HG03175 (cell line): ENCODE results near the gene TMEM139.

Experiments
- ATAC-seq: cut with Tn5 transposase; IDR thresholded peaks from one replicate; pipeline ENCODE4 v1.9.1; 2021; ENCODE audit warnings: mild to moderate bottlenecking, moderate library complexity; ENCODE audit not compliant: unreplicated experiment

TMEM139 gene

DNA sequence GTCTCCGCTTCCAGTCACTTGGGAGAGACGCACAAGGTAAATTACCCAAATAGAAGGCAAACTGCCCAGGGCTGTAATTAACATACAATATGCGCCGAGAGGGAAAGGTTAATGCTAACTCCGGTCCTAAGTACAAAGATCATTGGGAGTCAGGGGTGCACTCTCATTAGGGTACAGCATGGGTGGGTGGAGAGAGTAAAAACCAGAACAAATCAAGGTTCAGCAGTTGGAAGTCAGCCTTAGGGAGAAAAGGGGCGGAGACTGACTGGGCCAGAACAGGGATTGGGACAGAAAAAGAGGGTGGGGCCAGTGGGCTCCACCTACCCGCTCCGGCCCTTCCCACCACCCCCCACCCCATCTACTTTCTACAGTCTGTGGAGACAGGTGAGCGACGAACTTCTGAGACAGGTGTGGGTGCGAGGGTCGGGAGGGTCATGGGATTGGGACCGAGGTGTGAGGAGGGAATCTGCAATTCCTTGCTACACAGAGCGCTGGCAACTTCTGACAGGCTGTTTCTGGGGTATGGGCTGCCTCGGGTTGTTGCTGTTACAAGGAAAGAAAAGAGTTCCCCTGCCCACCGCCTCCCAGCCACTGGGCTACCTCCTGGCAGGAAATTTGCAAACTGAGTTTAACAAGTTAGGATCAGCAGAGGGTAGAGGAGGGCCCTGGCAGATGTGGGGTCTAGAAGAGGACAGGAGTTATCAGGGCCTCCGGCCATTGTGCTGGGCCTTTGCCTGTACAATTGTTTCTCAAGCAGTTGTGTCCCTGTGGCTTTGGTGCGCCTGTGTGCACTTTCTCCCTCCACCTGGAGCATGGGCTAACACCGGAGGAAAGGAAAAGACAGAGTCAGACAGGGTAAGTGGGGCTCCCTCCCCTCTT, at the start of gene TMEM139:
Gene TMEM139, plus strand, starts transcription at position 368 of the 879 bp plus-strand sequence. CDS start 1,000 bp downstream, outside the sequence.
- ATAC-seq, result no peak

DNA sequence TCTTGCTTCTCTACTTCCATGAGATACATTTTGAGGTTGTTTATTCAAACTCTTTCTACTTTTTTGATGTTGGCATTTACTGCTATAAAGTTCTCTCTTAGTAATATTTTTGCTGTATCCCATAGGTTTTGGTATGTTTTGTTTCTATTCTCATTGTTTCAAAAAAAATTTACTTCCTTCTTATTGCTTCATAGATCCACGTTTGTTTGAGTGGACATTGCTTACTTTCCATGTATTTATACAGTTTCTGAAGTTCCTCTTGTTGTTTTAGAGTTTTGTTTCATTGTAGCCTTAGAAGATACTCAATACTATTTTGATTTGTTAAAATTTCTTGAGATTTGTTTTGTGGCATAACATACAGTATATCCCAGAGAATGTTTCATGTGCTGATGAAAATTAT, 49.2 kb upstream of the TMEM139 start:
- ATAC-seq, result no peak

DNA sequence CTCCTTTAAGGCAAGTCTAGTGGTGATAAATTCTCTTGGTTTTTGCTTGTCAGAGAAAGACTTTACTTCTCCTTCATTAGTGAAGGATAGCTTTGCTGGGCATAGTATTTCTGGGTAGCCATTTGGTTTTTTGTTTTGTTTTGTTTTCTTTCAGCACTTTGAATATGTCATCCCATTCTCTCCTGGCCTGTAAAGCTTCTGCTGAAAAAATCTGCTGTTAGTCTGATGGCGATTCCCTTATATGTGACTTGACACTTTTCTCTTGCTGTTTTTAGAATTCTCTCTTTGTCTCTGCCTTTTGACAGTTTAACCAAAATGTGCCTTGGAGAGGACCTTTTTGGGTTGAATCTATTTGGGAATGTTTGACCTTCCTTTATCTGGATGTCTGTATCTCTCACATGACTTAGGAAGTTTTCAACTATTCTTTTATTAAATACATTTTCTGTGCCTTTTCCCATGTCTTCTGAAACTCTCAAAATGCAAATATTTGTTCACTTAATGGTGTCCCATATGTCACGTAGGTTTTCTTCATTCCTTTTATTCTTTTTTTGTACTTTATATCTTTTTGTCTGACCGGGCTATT, 48.3 kb upstream of the TMEM139 start:
- ATAC-seq, result no peak

- ATAC-seq, result no peak
Observed at GRCh38 chr7:143237366-143237765, 47.4 kb upstream of the TMEM139 start.

DNA sequence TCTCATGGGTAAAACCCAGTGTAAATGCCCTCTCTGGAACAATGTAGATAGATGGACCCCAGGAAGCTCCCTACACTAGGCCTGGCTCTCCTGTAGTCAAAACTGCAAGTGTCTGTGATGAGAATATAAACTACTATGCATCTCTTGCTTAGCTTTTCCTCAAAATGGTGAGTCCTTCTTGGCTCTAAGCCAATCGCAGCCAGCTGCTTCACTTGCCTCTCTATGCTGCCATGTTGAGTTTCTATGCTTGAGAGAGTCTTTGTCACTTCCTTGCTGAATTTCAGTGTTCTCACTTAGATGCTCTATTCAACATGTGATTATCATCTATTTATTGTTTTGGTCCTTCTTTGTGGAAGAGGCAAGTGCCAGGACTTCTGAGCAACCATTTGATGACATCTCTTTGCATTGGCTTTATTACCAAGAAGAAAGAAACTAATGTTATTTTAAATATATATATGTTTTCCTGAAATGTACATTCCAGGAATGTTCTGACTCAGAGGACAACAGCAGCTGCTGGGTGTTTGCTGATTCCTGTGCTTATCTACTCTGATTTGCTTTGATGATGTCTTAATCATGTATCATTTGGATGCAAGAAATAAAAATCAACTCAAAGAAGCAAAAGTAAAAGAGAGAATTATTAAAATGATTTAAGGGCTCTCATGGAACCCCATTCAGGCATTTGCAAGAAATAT, 46.3 kb upstream of the TMEM139 start:
- ATAC-seq, result no peak

DNA sequence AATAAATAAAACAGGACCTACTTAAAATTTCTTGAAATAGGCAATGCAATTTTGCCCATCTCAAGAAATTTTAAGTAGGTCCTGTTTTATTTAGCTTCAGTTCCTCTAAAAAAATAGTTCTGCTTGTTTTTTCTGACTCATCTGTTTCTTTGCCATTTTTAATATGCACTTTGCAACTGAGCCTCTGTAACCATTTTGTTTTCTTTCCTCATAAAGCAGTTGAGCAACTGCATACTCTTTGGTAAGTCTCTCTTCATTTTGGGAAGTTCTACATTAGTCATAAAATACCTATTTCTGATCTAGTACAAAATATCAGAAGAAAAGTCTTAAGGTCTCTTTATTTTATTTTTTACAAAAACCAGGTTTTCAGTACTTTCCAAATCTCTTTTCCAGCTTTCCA, 44.9 kb upstream of the TMEM139 start:
- no peak for ATAC-seq

DNA sequence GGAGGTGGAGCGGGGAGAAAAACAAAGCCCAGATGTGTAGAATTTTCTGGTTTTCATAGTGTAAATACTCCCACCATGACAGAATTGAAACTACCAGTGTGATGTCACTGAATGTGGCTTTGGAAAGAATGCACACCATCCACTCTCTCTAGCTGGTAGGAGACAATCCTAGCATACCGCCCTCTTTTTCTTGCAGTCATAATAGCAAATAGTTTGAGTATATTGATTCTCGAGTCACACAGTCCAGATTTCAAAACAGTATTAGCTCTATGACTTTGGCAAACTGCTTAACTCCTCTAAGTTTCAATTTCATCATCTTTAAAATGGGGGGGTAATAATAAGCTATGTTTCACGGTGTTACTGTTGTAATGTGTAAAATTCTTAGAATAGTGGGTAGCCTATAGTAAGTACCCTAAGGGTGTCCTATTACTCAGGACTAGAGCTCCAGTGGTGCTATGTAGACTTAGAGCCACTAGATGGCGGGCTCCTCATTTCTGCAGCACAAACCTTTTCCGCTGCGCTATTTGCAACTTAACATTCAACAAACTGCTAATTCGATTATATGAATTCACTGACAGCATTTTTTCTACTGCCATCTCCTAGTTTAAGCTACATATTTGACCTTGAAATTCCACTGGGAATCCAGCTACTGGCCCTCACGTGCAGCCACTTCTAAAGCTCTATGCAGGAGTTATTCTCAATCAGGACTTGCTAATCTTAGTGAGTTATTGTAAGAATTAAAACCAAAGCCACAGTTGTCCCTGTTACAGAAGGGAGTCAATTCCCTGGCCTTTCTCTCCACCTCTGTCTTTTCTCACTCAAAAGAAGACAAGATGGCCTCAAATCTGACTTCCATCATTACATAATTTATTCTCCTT, 44.2 kb upstream of the TMEM139 start:
- ATAC-seq, result peak; percentile 94

DNA sequence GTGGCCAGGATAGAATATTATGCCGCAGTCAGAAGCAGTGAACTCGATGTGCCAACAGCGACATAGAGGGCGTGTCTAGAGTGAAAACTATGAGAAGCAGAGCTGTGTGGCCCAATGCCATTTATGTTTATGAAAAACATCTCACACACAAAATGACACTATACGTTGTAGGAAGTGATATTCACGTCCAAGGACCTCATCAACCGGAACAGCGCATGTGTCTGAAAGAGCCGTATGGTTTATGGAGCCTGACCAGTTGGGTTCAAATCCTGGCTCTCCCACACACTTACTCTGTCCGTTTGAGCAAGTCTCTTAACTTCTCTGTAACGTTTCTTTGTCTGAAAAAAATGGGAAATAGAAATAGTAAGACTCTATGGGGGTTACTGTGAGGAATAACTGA, 42.5 kb upstream of the TMEM139 start:
- no peak for ATAC-seq

GRCh38 chr7:143243111-143243510, 41.6 kb upstream of the TMEM139 start:
- ATAC-seq, result no peak

- no peak for ATAC-seq
Observed at GRCh38 chr7:143243614-143244013, 41.1 kb upstream of the TMEM139 start.

GRCh38 chr7:143244321-143244720, 40.4 kb upstream of the TMEM139 start:
- no peak for ATAC-seq

GRCh38 chr7:143245123-143245522, 39.6 kb upstream of the TMEM139 start:
- ATAC-seq, result no peak

DNA sequence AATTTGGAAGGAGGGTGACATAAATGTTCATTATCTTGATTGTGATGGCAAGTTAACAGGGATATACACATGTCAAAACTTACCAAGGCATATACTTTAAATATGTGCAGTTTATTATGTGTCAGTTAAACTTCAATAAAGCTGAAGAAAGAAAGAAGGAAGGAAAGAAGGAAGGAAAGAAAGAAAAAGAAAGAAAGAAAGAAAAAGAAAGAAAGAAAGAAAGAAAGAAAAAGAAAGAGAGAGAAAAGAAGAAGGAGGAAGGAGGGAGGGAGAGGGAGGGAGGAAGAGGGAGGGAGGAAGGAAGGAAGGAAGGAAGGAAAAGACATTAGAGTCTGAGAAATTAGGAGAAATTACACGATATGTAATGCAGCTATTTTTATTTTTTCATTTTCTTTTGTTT, 37.4 kb upstream of the TMEM139 start:
- ATAC-seq, result no peak

DNA sequence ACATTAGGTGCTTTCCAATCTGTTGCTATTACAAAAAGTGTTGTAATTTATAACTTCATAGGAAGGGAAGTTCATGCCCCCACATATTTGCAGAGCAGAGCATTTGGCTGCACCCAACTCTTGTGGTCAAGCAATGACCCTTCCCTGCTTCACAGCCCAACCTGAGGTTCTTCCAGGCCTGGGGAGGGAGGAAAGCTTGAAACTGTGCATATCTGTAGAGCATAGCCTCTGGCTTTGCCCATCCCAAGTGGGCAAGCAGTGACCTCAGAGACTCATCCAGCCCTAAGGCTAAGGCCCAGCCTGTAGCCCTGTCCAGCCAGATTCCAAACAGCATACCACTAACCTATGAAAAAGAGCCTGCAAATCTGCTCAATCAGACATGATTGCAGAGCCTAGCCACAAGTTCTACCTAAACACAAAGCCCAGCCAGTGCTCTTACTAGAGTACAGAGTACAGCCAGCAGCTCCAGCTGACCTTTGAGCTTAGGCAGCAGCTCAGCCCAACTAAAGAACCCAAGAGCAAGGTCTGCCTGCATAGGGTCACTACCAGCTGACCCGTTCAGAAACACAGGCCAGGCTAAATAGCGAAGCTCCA, 35.9 kb upstream of the TMEM139 start:
- no peak for ATAC-seq

DNA sequence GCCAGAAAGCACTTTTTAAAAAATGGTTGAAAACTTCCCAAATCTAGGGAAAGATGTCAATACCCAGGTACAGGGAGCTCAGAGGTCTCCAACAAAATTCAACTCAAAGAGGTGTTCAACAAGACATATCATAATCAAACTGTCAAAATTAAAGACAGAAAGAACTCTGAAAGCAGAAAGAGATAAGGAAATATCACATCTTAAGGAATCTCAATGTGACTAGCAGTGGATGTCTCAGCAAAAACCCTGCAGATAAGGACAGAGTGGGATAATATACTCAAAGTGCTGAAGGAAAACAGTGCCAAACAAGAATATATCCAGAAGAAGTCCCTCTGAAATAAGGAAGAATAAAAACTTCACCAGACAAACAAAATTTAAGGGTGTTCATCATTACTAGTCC, 34.6 kb upstream of the TMEM139 start:
- ATAC-seq, result no peak

DNA sequence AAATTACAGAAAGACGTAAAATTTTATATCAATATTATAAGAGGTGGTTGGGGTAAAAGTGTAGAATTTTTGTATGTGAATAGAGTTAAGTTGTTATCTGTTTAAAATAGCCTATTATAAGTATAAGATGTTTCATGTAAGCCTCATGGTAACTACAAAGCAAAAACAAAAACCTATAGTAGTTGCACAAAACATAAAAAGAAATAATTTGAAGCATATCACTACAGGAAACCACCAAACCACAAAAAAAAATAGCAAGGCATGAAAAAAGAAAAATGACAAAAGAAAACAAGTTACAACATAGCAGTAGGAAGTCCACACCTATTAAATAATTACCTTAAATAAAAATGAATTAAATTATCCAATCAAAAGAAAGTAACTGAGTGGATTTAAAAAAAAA, 33.9 kb upstream of the TMEM139 start:
- ATAC-seq, result no peak

- ATAC-seq, result no peak
Observed at GRCh38 chr7:143252006-143252405, 32.8 kb upstream of the TMEM139 start.

DNA sequence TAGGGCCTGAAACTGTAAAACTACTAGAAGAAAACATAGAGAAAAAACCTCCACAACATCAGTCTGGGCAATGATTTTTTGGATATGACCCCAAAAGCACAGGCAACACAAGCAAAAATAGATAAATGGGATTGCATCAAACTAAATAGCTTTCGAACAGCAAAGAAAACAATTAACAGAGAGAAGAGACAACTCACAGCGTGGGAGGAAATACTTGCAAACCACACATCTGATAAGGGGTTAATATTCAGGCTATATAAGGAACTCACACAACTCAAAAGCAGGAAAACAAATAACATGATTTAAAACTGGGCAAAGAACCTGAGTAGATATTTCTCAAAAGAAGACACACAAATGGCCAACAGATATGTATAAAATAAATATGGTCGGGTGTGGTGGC, 29.2 kb upstream of the TMEM139 start:
- ATAC-seq, result no peak

- peak; percentile 25 for ATAC-seq
Observed at GRCh38 chr7:143256325-143256724, 28.4 kb upstream of the TMEM139 start.

DNA sequence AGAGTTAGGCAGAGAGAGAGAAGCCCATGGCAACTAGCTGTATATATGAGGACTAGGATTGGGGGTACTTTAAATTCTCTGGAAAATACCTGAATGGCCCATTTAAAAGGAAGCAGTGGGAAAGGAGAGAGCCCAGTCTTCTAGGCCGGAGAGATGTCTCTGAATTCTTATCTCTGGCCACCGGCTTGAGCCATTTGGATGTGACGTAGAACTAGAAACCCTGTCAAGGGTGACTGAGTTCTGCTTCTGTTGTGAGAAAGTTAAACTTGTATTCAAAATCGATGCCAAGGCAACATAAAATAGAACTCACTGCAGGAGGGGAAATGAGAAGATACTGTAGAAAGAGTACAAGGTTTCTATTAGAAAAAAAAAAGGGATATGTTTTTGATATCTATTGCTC, 27.8 kb upstream of the TMEM139 start:
- peak; percentile 81 for ATAC-seq

DNA sequence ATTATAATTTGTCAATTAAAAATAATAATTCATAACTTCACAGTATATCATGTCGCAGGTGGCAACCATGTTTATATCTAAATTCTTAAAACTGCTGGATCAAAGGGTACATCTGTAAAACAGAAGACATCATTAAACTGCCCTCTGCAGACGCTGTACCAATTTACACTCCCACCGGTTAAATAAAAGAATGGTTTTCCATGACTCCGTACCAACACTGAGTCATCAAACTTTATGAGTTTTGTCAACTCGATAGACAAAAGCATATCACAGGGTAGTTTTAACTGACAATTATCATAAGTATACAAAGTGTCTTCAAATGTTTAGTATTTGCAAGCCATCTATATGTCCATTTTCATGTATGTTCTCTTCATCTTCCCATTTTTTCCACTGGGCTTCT, 27.3 kb upstream of the TMEM139 start:
- no peak for ATAC-seq
